MM.1S (cell line): ENCODE data around the gene RPS6KA3.

ENCODE experiments used
- DNase-seq: peaks from one replicate; pipeline ENCODE4 v3.0.0-alpha.2; 2015
- H2AFZ ChIP-seq: fragments of 300-600 bp; sonication (generic); 2 replicates; pipeline ENCODE4 v1.6.0; 2016; ENCODE audit warnings: antibody characterized with exemption, low read length
- H3F3A ChIP-seq: fragments of 300-600 bp; sonication (generic); 2 replicates; pipeline ENCODE4 v1.6.1; 2016; ENCODE audit warnings: mild to moderate bottlenecking, antibody characterized with exemption, low read length, moderate library complexity, mixed read lengths; ENCODE audit not compliant: insufficient read depth
- H3K27ac ChIP-seq: fragments of 300-600 bp; sonication (generic); 2 replicates; pipeline ENCODE4 v1.5.1; 2016; ENCODE audit warnings: mild to moderate bottlenecking, low read length
- H3K27me3 ChIP-seq: fragments of 300-600 bp; sonication (generic); replicated peaks from 2 replicates; pipeline ENCODE4 v1.6.0; 2016; ENCODE audit warnings: low read length; ENCODE audit not compliant: insufficient read depth
- H3K36me3 ChIP-seq: fragments of 300-600 bp; sonication (generic); replicated peaks from 2 replicates; pipeline ENCODE4 v1.6.1; 2016; ENCODE audit warnings: mild to moderate bottlenecking, low read length, mixed read lengths; ENCODE audit not compliant: insufficient read depth
- H3K4me1 ChIP-seq: fragments of 300-600 bp; sonication (generic); 2 replicates; pipeline ENCODE4 v1.6.1; 2016; ENCODE audit warnings: low read length, mixed read lengths
- H3K4me2 ChIP-seq: fragments of 300-600 bp; sonication (generic); 2 replicates; pipeline ENCODE4 v1.6.0; 2016; ENCODE audit warnings: low read depth, low read length
- H3K4me3 ChIP-seq: fragments of 300-600 bp; sonication (generic); 2 replicates; pipeline ENCODE4 v1.5.1; 2016; ENCODE audit warnings: low read length, mixed read lengths
- H3K79me2 ChIP-seq: fragments of 300-600 bp; sonication (generic); 2 replicates; pipeline ENCODE4 v1.6.1; 2016; ENCODE audit warnings: mixed run types, low read length, mixed read lengths
- H3K9ac ChIP-seq: fragments of 300-600 bp; sonication (generic); 2 replicates; pipeline ENCODE4 v1.6.1; 2016; ENCODE audit warnings: low read length, mixed read lengths
- H3K9me2 ChIP-seq: fragments of 300-600 bp; sonication (generic); replicated peaks from 2 replicates; pipeline ENCODE4 v1.6.1; 2016; ENCODE audit warnings: mild to moderate bottlenecking, low read length, mixed read lengths; ENCODE audit not compliant: insufficient read depth
- H3K9me3 ChIP-seq: fragments of 300-600 bp; sonication (generic); replicated peaks from 2 replicates; pipeline ENCODE4 v1.6.1; 2016; ENCODE audit warnings: mild to moderate bottlenecking, low read length, mixed read lengths; ENCODE audit not compliant: insufficient read depth
- H4K20me1 ChIP-seq: fragments of 300-600 bp; sonication (generic); 2 replicates; pipeline ENCODE4 v1.6.1; 2016; ENCODE audit warnings: mild to moderate bottlenecking, low read length, moderate library complexity, mixed read lengths; ENCODE audit not compliant: insufficient read depth
- EZH2 ChIP-seq: fragments of 300-600 bp; sonication (generic); optimal IDR thresholded peaks from 2 replicates; pipeline ENCODE3; 2017; ENCODE audit warnings: low read depth, mild to moderate bottlenecking, antibody characterized with exemption, low read length, mixed read lengths
- EZH2phosphoT487 ChIP-seq: fragments of 300-600 bp; sonication (generic); IDR thresholded peaks from 2 replicates; pipeline ENCODE4 v1.6.1; 2018; ENCODE audit warnings: antibody characterized with exemption, low read length
- TF ChIP-seq, protein P1 (sequence below): fragments of 300-600 bp; sonication (generic); IDR thresholded peaks from 2 replicates; pipeline ENCODE4 v1.5.1; 2016; ENCODE audit warnings: antibody characterized with exemption, low read length, mixed read lengths

Gene RPS6KA3

DNA sequence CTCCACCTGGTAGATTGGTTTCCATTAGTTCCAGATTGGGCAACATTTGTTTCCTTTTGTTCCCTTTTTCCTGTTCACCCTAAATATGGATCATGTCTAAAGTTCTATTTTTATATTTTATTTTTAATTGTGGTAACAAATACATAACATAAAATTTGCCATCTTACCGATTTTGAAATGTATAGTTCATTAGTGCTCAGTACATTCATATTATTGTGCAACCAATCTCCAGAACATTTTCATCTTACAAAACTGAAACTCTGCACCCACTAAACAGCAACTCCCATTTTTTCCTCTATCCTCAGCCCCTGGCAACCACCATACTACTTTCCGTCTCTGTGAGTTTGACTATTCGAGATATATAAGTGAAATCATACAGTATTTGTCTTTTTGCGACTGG is 14.2 kb upstream of the RPS6KA3 start:
- H3K4me3 ChIP-seq = no peak overlapping the region
- no peaks in the 10 kb centered on the region for H3K36me3 ChIP-seq
- no peaks in the 10 kb centered on the region for H3F3A ChIP-seq
- DNase-seq = no peak
- H3K4me2 ChIP-seq = no peak overlapping the region
- H4K20me1 ChIP-seq = no peaks in the 10 kb centered on the region
- H3K27me3 ChIP-seq = no peaks in the 10 kb centered on the region
- no peaks in the 10 kb centered on the region for H3K79me2 ChIP-seq
- H3K4me1 ChIP-seq = no peaks in the 10 kb centered on the region
- no peak overlapping the region for H3K9ac ChIP-seq
- no peak overlapping the region for H3K27ac ChIP-seq
- H2AFZ ChIP-seq = no peak overlapping the region
- H3K9me3 ChIP-seq = no peaks in the 10 kb centered on the region
- TF ChIP-seq EZH2 = no peak
- no peak for TF ChIP-seq EZH2phosphoT487
- TF ChIP-seq, protein P1, sequence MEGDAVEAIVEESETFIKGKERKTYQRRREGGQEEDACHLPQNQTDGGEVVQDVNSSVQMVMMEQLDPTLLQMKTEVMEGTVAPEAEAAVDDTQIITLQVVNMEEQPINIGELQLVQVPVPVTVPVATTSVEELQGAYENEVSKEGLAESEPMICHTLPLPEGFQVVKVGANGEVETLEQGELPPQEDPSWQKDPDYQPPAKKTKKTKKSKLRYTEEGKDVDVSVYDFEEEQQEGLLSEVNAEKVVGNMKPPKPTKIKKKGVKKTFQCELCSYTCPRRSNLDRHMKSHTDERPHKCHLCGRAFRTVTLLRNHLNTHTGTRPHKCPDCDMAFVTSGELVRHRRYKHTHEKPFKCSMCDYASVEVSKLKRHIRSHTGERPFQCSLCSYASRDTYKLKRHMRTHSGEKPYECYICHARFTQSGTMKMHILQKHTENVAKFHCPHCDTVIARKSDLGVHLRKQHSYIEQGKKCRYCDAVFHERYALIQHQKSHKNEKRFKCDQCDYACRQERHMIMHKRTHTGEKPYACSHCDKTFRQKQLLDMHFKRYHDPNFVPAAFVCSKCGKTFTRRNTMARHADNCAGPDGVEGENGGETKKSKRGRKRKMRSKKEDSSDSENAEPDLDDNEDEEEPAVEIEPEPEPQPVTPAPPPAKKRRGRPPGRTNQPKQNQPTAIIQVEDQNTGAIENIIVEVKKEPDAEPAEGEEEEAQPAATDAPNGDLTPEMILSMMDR = no peak
- no peaks in the 10 kb centered on the region for H3K9me2 ChIP-seq

DNA sequence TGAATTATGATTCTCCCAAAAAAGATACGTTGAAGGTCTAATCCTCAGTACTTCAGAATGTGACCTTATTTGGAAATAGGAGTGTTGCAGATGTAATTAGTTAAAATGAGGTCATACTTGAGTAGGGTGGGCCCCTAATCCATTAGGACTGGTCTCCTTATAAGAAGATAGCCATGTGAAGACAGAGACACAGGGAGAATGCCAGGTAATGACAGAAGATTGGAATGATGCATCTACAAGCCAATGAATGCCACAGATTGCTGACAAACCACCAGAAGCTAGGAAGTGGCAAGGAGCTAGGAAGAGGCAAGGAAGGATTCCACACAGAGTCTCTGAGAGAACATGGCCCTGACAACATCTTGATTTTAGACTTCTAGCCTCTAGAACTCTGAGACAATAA is 7.4 kb upstream of the RPS6KA3 start:
- Histone ChIP-seq H3K9ac (no peak overlapping the region), H3K9me2 (no peaks in the 10 kb centered on the region), H3K4me3 (no peak overlapping the region), H3K4me2 (no peak overlapping the region), H3K4me1 (no peaks in the 10 kb centered on the region), H3K27me3 (no peaks in the 10 kb centered on the region), H2AFZ (no peak overlapping the region), H3F3A (no peaks in the 10 kb centered on the region), H3K9me3 (no peaks in the 10 kb centered on the region), H3K36me3 (no peaks in the 10 kb centered on the region), H4K20me1 (no peaks in the 10 kb centered on the region), H3K79me2 (no peaks in the 10 kb centered on the region), H3K27ac (no peak overlapping the region)
- TF ChIP-seq, protein P1 = no peak
- TF ChIP-seq EZH2phosphoT487 = no peak
- DNase-seq = no peak

- Histone ChIP-seq H3K79me2 (no peaks in the 10 kb centered on the region), H3K27ac (no peak overlapping the region), H3K27me3 (no peaks in the 10 kb centered on the region), H3K9me3 (no peaks in the 10 kb centered on the region), H3K9me2 (no peaks in the 10 kb centered on the region), H3K9ac (no peak overlapping the region), H4K20me1 (no peaks in the 10 kb centered on the region), H3K36me3 (no peaks in the 10 kb centered on the region), H3K4me2 (no peak overlapping the region), H3K4me1 (no peaks in the 10 kb centered on the region), H3K4me3 (no peak overlapping the region), H2AFZ (no peak overlapping the region), H3F3A (no peaks in the 10 kb centered on the region)
- DNase-seq = no peak
- TF ChIP-seq EZH2 (no peak), EZH2phosphoT487 (no peak)
- TF ChIP-seq, protein P1 = no peak
Measured at GRCh38 chrX:20271730-20272129, 5.0 kb upstream of the RPS6KA3 start.
